GM19193 (cell line): Measurements from ENCODE around the gene HOXD3.

Experiments
- POLR2A ChIP-seq: IDR thresholded peaks from 4 replicates; pipeline ENCODE4 v1.6.1; 2011; ENCODE audit not compliant: insufficient read depth, insufficient read length; ENCODE audit errors: extremely low read depth

The HOXD3 gene

GRCh38 chr2:176170602-176171305 lies 13.6 kb downstream of the HOXD3 start:
- no peak for TF ChIP-seq POLR2A

DNA sequence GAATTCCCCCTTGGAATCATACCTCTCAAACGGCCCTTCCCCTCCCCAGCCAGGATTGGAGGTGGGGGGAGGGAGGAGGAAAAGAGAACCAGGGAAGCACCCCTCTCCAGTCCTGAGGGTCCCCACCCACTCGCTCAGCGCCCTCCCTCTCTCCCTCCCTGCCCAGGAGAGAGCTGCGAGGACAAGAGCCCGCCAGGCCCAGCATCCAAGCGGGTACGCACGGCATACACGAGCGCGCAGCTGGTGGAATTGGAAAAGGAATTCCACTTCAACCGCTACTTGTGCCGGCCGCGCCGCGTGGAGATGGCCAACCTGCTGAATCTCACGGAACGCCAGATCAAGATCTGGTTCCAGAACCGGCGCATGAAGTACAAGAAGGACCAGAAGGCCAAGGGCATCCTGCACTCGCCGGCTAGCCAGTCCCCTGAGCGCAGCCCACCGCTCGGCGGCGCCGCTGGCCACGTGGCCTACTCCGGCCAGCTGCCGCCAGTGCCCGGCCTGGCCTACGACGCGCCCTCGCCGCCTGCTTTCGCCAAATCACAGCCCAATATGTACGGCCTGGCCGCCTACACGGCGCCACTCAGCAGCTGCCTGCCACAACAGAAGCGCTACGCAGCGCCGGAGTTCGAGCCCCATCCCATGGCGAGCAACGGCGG lies 14.4 kb downstream of the HOXD3 start:
- TF ChIP-seq POLR2A: no peak

DNA sequence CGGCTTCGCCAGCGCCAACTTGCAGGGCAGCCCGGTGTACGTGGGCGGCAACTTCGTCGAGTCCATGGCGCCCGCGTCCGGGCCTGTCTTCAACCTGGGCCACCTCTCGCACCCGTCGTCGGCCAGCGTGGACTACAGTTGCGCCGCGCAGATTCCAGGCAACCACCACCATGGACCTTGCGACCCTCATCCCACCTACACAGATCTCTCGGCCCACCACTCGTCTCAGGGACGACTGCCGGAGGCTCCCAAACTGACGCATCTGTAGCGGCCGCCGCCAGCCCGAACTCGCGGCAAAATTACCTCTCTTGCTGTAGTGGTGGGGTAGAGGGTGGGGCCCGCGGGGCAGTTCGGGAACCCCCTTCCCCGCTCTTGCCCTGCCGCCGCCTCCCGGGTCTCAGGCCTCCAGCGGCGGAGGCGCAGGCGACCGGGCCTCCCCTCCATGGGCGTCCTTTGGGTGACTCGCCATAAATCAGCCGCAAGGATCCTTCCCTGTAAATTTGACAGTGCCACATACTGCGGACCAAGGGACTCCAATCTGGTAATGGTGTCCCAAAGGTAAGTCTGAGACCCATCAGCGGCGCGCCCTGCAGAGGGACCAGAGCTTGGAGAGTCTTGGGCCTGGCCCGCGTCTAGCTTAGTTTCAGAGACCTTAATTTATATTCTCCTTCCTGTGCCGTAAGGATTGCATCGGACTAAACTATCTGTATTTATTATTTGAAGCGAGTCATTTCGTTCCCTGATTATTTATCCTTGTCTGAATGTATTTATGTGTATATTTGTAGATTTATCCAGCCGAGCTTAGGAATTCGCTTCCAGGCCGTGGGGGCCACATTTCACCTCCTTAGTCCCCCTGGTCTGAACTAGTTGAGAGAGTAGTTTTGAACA lies 15.1 kb downstream of the HOXD3 start:
- TF ChIP-seq POLR2A: no peak

- TF ChIP-seq POLR2A: no peak
These were observed 15.9 kb downstream of the HOXD3 start for GRCh38 chr2:176172895-176173566.

DNA sequence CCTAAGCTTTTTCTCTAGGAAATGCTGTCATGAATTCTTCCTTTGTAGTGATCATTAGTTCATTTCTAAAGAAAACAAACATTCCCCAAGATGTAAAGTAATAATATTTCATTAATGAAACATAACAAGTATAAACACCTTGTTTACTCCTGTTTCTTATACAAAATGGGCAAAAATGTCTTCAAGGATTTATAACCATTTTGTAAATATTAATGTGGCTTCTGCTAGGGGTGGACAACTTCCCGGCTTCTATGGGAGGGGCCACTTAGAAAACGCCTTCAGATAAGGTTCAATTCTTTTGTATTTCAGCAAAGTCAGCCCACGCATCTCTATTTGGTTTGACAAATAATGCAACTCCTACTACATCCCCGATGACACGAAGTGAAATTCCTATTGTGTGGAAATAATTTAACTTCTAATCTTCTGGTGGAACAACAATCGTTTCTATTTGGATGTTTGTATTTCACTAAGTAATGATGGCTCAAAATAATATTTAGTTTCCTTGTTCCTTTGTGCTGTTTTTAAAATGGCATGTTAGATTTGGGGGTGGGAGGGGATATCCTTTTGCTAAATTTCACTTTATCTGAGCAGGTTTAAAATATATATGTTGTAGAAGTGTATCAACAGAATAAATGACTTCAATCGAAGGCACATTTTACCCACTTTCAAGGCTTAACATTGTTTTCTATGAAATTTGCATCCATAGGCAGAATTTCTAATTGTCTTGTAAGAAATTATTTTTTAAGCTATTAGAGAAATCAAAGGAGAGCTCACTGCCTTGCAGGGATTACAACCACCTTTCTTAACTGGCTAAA lies 16.7 kb downstream of the HOXD3 start:
- no peak for TF ChIP-seq POLR2A

- no peak for TF ChIP-seq POLR2A
These were observed 17.3 kb downstream of the HOXD3 start for GRCh38 chr2:176174382-176174823.

DNA sequence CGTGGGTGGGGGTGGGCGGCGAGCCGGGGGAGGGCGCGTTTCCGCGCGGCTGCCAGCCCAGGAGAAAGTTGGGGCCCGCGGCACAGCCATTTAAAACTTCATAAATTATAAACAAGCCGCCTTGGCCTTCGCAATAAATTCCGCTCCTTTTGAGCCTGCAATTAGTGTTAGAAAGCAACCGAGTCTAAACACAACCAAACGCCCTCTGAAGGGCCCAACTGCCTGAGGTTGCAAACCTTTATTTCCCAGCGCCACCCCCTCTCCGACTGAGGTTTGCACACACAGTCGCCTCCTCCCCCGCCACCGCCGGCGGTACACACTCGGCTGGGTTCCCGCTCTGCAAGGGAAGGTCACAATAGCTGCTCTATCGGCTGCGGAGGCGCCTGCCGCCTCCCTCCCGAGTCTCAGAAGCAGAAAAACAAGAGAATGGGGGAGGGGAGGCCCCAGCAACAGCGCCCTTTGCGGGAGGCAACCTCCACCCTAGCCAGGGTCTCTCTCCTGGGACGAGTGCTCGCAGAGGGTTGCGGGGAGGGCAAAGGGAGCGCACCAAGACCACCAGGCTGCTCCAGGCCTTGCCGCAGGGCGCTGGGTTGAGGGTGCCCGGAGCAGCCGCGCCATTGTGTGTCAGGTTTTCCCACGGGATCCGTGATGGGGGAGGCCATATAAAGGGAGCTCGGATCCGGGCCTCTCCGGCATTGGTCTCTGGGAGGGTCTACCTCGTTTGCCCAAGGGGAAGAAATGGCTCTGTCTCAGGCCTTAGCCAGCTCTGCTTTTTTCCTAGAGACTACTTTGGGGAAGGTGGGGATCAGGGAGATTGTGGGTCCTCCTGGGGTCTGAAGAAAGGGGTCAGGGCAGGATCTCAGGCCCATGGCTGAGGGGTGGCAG lies 18.0 kb downstream of the HOXD3 start:
- TF ChIP-seq POLR2A: no peak

DNA sequence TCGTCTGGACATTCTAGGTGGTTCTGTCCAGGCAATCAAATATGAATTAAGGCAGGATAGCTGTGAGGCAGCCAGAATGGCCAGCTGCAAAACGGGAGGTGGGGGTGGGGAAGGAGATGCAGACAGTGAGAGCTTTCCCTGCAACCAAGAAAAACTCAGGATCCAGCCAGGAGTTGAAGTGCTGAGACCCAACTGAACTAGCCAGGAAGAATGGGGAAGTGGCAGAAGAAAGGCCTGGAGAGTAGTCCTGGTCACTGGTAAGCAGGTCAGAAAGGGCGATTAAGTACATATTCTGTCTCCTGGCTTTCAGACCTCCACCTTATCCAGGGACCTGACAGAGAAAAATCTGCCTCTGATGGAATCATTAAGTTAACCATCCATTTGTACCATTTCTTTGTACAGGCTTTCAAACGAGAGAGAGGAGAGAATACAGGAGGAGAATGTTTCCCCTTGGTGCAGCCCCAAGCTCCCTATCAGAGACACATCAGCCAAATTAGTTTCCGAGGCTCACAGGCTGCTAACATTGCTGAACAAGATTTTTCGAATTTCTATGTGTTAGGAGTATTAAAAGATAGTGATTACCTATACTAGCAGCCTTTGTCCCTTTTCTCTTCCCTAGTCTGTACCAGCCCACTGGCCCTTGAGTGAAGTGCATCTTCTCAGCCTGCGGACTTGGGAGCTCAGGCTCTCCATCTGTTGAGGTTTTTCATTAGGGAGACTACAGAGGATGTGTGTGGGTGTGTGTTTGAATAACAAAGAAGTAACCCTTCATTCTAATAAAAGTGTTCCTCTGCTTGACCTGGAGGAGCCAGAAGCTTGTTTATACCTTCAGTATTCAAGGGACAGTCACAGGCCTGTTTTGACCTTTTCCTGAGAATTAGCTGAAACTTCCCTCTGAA lies 18.9 kb downstream of the HOXD3 start:
- TF ChIP-seq POLR2A: no peak

DNA sequence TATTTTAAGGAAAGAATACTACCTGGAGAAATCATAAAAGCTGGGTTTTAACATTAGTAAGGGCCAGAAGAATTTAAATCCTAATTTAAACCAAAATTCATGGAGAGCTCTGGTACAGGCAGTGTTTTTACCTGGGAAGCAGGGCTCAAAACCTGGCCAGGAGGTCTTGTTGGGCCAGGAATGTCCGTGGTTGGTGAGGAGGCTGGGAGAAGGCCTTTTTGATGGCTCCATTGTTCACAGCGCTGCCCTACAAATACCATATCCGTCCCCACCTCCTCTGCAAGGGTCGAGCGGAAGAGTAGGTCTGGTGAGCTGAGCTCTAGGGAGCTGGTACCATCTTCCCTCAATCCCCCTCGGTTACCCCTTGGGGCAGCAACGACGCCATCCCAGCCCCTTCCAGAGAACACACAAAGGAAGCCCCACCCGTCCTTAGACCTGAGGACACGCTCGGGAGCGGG lies 20.5 kb downstream of the HOXD3 start:
- TF ChIP-seq POLR2A: no peak

GRCh38 chr2:176178038-176178756 lies 21.1 kb downstream of the HOXD3 start:
- TF ChIP-seq POLR2A: no peak

DNA sequence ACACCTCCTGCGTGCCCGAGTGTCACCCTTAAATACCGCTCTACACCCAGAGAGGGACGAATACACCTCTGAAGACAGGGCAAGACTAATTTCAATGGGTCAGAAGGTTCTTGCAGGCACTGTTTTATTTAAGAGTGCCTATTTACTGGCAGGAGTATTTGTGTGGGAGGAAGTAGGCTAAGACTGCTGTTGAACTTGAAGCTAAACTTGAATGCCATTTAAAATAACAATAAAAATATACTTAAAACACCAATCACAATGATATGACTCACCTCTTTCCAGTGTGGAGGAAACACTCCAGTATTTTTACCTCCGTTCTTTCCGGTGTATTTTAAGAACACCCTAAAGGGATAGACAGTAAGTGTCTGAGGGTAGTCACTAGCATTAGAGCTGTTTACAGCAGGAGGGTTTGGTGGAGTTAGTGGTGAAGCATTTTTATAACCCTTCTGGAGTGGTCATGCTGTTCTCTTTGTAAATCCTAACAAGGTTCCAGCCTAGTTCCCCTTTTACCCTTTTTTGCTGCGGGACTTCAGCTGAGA lies 21.7 kb downstream of the HOXD3 start:
- TF ChIP-seq POLR2A: no peak
